ENCODE measurements around the gene ATP5MC3. TPM values are rescaled to one million over a fixed set of nuclear protein-coding genes. Genes with fewer than 3 reads are reported as not detected.

The ATP5MC3 gene
- total RNA-seq, 1 donor = 87.2 TPM

- peak; percentile 10 for DNase-seq (ENCODE audit: insufficient read length, low spot score, missing footprints)
- no peak overlapping the region for H3K4me3 ChIP-seq (ENCODE audit: insufficient read depth, low read length)
- H3K9me3 ChIP-seq (ENCODE audit: low read depth, low read length) = no peaks in the 10 kb centered on the region
- H3K4me2 ChIP-seq (ENCODE audit: insufficient read depth, low read length) = peak overlapping the region; percentile 15
- H3K27ac ChIP-seq (ENCODE audit: low read depth, low read length) = peak overlapping the region; percentile 25
- no peaks in the 10 kb centered on the region for H3K27me3 ChIP-seq (ENCODE audit: insufficient read depth, low read length)
- no peak overlapping the region for H2AFZ ChIP-seq (ENCODE audit: low read length)
- peaks cover 41% of the 10 kb centered on the region for H4K20me1 ChIP-seq (ENCODE audit: insufficient read depth, low read length)
- H3K36me3 ChIP-seq (ENCODE audit: insufficient read depth, low read length) = peaks cover 2% of the 10 kb centered on the region
- TF ChIP-seq CTCF (IDR thresholded peaks at IDR 0.05; ENCODE audit: extremely low read depth, low read depth, low read length) = no peak
- peaks cover 15% of the 10 kb centered on the region for H3K4me1 ChIP-seq (ENCODE audit: insufficient read depth, low read length)
- peaks cover 95% of the 10 kb centered on the region for H3K79me2 ChIP-seq (ENCODE audit: insufficient read depth, low read length)
Measured at GRCh38 chr2:175154661-175155082, 26.8 kb downstream of the ATP5MC3 start.

GRCh38 chr2:175152242-175152641, 29.3 kb downstream of the ATP5MC3 start:
- Histone ChIP-seq H3K36me3 (ENCODE audit: insufficient read depth, low read length) (peaks cover 9% of the 10 kb centered on the region), H3K27ac (ENCODE audit: low read depth, low read length) (no peak overlapping the region)

GRCh38 chr2:175151791-175152190, 29.7 kb downstream of the ATP5MC3 start:
- no peak for DNase-seq (ENCODE audit: insufficient read length, low spot score, missing footprints)
- Histone ChIP-seq H3K4me3 (ENCODE audit: insufficient read depth, low read length) (no peak overlapping the region), H4K20me1 (ENCODE audit: insufficient read depth, low read length) (peaks cover 36% of the 10 kb centered on the region), H3K27me3 (ENCODE audit: insufficient read depth, low read length) (no peaks in the 10 kb centered on the region), H3K4me2 (ENCODE audit: insufficient read depth, low read length) (no peak overlapping the region), H3K27ac (ENCODE audit: low read depth, low read length) (no peak overlapping the region), H2AFZ (ENCODE audit: low read length) (no peak overlapping the region), H3K79me2 (ENCODE audit: insufficient read depth, low read length) (peaks cover 92% of the 10 kb centered on the region), H3K36me3 (ENCODE audit: insufficient read depth, low read length) (peaks cover 9% of the 10 kb centered on the region), H3K9me3 (ENCODE audit: low read depth, low read length) (no peaks in the 10 kb centered on the region), H3K4me1 (ENCODE audit: insufficient read depth, low read length) (peaks cover 27% of the 10 kb centered on the region)
- no peak for TF ChIP-seq CTCF (IDR thresholded peaks at IDR 0.05; ENCODE audit: extremely low read depth, low read depth, low read length)

More at GRCh38 chr2:175152242-175152641, 29.3 kb downstream of the ATP5MC3 start:
- no peaks in the 10 kb centered on the region for H3K27me3 ChIP-seq (ENCODE audit: insufficient read depth, low read length)
- peaks cover 37% of the 10 kb centered on the region for H4K20me1 ChIP-seq (ENCODE audit: insufficient read depth, low read length)
- H2AFZ ChIP-seq (ENCODE audit: low read length) = no peak overlapping the region
- TF ChIP-seq CTCF (IDR thresholded peaks at IDR 0.05; ENCODE audit: extremely low read depth, low read depth, low read length) = no peak
- H3K4me3 ChIP-seq (ENCODE audit: insufficient read depth, low read length) = no peak overlapping the region
- peaks cover 93% of the 10 kb centered on the region for H3K79me2 ChIP-seq (ENCODE audit: insufficient read depth, low read length)
- H3K4me1 ChIP-seq (ENCODE audit: insufficient read depth, low read length) = peaks cover 27% of the 10 kb centered on the region
- no peak overlapping the region for H3K4me2 ChIP-seq (ENCODE audit: insufficient read depth, low read length)
- DNase-seq (ENCODE audit: insufficient read length, low spot score, missing footprints) = no peak
- H3K9me3 ChIP-seq (ENCODE audit: low read depth, low read length) = no peaks in the 10 kb centered on the region

GRCh38 chr2:175147186-175147585, 34.3 kb downstream of the ATP5MC3 start:
- no peak overlapping the region for H3K4me2 ChIP-seq (ENCODE audit: insufficient read depth, low read length)
- H2AFZ ChIP-seq (ENCODE audit: low read length) = no peak overlapping the region
- no peaks in the 10 kb centered on the region for H3K9me3 ChIP-seq (ENCODE audit: low read depth, low read length)
- H3K4me3 ChIP-seq (ENCODE audit: insufficient read depth, low read length) = no peak overlapping the region
- TF ChIP-seq CTCF (IDR thresholded peaks at IDR 0.05; ENCODE audit: extremely low read depth, low read depth, low read length) = no peak
- no peak overlapping the region for H3K27ac ChIP-seq (ENCODE audit: low read depth, low read length)
- H3K36me3 ChIP-seq (ENCODE audit: insufficient read depth, low read length) = peaks cover 13% of the 10 kb centered on the region
- DNase-seq (ENCODE audit: insufficient read length, low spot score, missing footprints) = no peak
- no peaks in the 10 kb centered on the region for H3K27me3 ChIP-seq (ENCODE audit: insufficient read depth, low read length)
- H3K4me1 ChIP-seq (ENCODE audit: insufficient read depth, low read length) = peaks cover 15% of the 10 kb centered on the region
- H3K79me2 ChIP-seq (ENCODE audit: insufficient read depth, low read length) = peaks cover 92% of the 10 kb centered on the region
- H4K20me1 ChIP-seq (ENCODE audit: insufficient read depth, low read length) = peaks cover 16% of the 10 kb centered on the region
